SK-N-SH treated with all-trans-retinoic acid at 6 μM for 48 hours (cell line): ENCODE data around the gene NCKAP5.

Source experiments
- ATAC-seq: fragments of 200-7000 bp; cut with Tn5 transposase; 3 replicates; pipeline ENCODE4 v1.9.1; 2020; ENCODE audit warnings: mild to moderate bottlenecking, moderate library complexity
- BACH2 ChIP-seq: fragments of 250-450 bp; sonication (Bioruptor Pico); IDR thresholded peaks from 2 replicates; pipeline ENCODE4 v1.9.0; 2021; ENCODE audit warnings: mild to moderate bottlenecking, borderline replicate concordance
- CREB5 ChIP-seq: fragments of 250-450 bp; sonication (Bioruptor Pico); IDR thresholded peaks from 2 replicates; pipeline ENCODE4 v1.5.1; 2020; ENCODE audit warnings: low read depth, mild to moderate bottlenecking, moderate library complexity
- CSDC2 ChIP-seq: fragments of 250-450 bp; sonication (Bioruptor Pico); IDR thresholded peaks from 2 replicates; pipeline ENCODE4 v1.5.0; 2020; ENCODE audit warnings: mild to moderate bottlenecking, moderate library complexity
- CSRNP3 ChIP-seq: fragments of 250-450 bp; sonication (Bioruptor Pico); IDR thresholded peaks from 2 replicates; pipeline ENCODE4 v1.5.1; 2021; ENCODE audit warnings: mild to moderate bottlenecking, moderate library complexity
- ESRRG ChIP-seq: fragments of 250-450 bp; sonication (Bioruptor Pico); IDR thresholded peaks from 2 replicates; pipeline ENCODE4 v1.6.1; 2021; ENCODE audit warnings: mild to moderate bottlenecking
- GLIS3 ChIP-seq: fragments of 250-450 bp; sonication (Bioruptor Pico); IDR thresholded peaks from 2 replicates; pipeline ENCODE4 v1.5.0; 2020; ENCODE audit warnings: mild to moderate bottlenecking, moderate library complexity
- ISL1 ChIP-seq: fragments of 250-450 bp; sonication (Bioruptor Pico); IDR thresholded peaks from 2 replicates; pipeline ENCODE4 v2.1.2; 2022; ENCODE audit warnings: mild to moderate bottlenecking, moderate library complexity
- OSR1 ChIP-seq: fragments of 250-450 bp; sonication (Bioruptor Pico); IDR thresholded peaks from 2 replicates; pipeline ENCODE4 v1.8.0; 2022; ENCODE audit warnings: moderate library complexity, mild to moderate bottlenecking, inconsistent platforms
- RARB ChIP-seq: fragments of 250-450 bp; sonication (Bioruptor Pico); IDR thresholded peaks from 2 replicates; pipeline ENCODE4 v1.8.0; 2021; ENCODE audit warnings: mild to moderate bottlenecking, moderate library complexity
- SNAI2 ChIP-seq: fragments of 250-450 bp; sonication (Bioruptor Pico); IDR thresholded peaks from 2 replicates; pipeline ENCODE4 v1.5.0; 2020; ENCODE audit warnings: mild to moderate bottlenecking, moderate library complexity
- TCF4 ChIP-seq: fragments of 250-450 bp; sonication (Bioruptor Pico); IDR thresholded peaks from 2 replicates; pipeline ENCODE4 v1.8.0; 2021; ENCODE audit warnings: mild to moderate bottlenecking, moderate library complexity, borderline replicate concordance
- TOX ChIP-seq: fragments of 250-450 bp; sonication (Bioruptor Pico); IDR thresholded peaks from 2 replicates; pipeline ENCODE4 v1.8.0; 2021; ENCODE audit warnings: mild to moderate bottlenecking, moderate library complexity, borderline replicate concordance
- ZFP3 ChIP-seq: fragments of 250-450 bp; sonication (Bioruptor Pico); IDR thresholded peaks from 2 replicates; pipeline ENCODE4 v1.5.0; 2020; ENCODE audit warnings: mild to moderate bottlenecking, moderate library complexity
- ZNF565 ChIP-seq: fragments of 450-650 bp; formaldehyde crosslinking; conservative IDR thresholded peaks from 2 replicates; pipeline ENCODE4 v1.5.0; 2020; ENCODE audit warnings: low read depth, mild to moderate bottlenecking, moderate library complexity
- ZNF70 ChIP-seq: fragments of 450-650 bp; formaldehyde crosslinking; IDR thresholded peaks from 2 replicates; pipeline ENCODE4 v1.5.0; 2020; ENCODE audit warnings: mild to moderate bottlenecking, moderate library complexity
- ZNF8 ChIP-seq: fragments of 450-650 bp; formaldehyde crosslinking; IDR thresholded peaks from 2 replicates; pipeline ENCODE4 v1.5.0; 2020; ENCODE audit warnings: mild to moderate bottlenecking, moderate library complexity
- TF ChIP-seq, protein P1 (sequence below): fragments of 250-450 bp; sonication (Bioruptor Pico); IDR thresholded peaks from 2 replicates; pipeline ENCODE4 v1.8.0; 2021; ENCODE audit warnings: low read depth, mild to moderate bottlenecking, moderate library complexity, borderline replicate concordance
- TF ChIP-seq, protein P2 (sequence below): fragments of 250-450 bp; sonication (Bioruptor Pico); IDR thresholded peaks from 2 replicates; pipeline ENCODE4 v1.5.0; 2020; ENCODE audit warnings: mild to moderate bottlenecking, moderate library complexity

NCKAP5 gene

DNA sequence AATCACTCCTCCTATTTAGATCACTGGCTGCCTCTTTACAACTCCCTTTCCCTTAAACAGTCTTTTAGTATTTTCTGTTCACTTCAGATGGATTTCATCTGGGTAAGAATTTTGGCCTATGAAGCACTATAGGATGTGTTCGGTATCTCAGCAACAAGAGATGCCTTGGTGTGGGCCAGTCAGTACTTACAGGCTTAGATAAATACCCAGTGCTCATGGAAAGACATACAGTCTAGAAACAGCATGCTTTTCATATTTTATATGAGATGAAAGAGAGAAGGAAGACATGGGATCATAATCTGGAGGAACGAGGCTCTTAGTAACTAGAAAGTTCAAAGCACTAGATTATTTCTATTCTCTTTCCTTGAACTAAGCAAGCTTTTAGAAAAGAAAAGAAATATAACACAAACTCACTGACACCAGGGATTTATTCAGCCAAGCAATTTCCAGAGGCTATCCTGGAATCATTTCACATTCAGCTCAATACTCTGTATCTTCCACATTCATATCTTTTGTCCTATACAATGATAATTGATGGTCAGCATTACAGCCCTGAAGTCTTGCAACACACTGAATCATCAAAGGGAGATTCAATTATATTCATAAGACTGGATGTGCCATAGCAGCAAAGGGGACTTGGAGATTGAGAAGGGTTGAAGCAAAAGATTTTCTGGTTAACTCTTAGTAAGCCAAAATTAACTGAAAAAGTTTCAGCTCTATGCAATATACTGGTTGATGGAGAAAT is 489.4 kb downstream of the NCKAP5 start:
- no peak for TF ChIP-seq BACH2 (CRISPR knock-in tag)
- peak; percentile 30; the same call in 1 of the 2 replicates for TF ChIP-seq ISL1
- TF ChIP-seq, all 23 proteins: peak for 1
- ATAC-seq: no peak

DNA sequence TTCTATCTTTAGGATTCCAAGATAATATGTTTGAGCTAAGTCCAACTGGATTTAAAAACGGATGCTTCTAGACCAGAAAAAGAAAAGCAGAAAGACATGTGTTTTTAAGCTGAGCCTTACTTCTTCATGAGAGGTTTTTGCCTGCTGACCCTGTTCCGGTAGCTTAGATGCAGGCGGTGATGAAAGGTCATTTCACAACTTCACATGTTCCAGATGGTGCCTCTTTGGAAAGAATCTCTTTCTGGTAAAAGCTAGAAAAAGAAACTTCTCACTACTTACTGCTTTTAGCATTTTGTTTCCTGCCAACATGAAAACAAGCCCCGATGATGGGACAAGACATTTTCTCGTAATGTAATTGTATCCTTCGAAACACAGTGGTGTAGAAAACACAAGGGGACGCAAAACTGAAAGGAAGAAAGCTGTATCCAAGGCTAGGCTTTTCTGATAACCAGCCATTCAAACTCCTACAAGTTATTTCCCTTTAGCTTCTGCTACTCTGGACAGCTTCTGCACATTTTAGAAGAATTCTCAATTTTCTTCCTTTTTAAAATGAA is 490.9 kb downstream of the NCKAP5 start:
- TF ChIP-seq TCF4 (CRISPR knock-in tag) (no peak), TOX (no peak), ZNF8 (CRISPR knock-in tag) (no peak), CSDC2 (CRISPR knock-in tag) (no peak), RARB (CRISPR knock-in tag) (no peak), BACH2 (CRISPR knock-in tag) (no peak), CREB5 (CRISPR knock-in tag) (no peak), GLIS3 (CRISPR knock-in tag) (no peak)
- TF ChIP-seq, protein P1, sequence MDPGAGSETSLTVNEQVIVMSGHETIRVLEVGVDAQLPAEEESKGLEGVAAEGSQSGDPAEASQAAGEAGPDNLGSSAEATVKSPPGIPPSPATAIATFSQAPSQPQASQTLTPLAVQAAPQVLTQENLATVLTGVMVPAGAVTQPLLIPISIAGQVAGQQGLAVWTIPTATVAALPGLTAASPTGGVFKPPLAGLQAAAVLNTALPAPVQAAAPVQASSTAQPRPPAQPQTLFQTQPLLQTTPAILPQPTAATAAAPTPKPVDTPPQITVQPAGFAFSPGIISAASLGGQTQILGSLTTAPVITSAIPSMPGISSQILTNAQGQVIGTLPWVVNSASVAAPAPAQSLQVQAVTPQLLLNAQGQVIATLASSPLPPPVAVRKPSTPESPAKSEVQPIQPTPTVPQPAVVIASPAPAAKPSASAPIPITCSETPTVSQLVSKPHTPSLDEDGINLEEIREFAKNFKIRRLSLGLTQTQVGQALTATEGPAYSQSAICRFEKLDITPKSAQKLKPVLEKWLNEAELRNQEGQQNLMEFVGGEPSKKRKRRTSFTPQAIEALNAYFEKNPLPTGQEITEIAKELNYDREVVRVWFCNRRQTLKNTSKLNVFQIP (CRISPR knock-in tag): no peak
- ATAC-seq: no peak

DNA sequence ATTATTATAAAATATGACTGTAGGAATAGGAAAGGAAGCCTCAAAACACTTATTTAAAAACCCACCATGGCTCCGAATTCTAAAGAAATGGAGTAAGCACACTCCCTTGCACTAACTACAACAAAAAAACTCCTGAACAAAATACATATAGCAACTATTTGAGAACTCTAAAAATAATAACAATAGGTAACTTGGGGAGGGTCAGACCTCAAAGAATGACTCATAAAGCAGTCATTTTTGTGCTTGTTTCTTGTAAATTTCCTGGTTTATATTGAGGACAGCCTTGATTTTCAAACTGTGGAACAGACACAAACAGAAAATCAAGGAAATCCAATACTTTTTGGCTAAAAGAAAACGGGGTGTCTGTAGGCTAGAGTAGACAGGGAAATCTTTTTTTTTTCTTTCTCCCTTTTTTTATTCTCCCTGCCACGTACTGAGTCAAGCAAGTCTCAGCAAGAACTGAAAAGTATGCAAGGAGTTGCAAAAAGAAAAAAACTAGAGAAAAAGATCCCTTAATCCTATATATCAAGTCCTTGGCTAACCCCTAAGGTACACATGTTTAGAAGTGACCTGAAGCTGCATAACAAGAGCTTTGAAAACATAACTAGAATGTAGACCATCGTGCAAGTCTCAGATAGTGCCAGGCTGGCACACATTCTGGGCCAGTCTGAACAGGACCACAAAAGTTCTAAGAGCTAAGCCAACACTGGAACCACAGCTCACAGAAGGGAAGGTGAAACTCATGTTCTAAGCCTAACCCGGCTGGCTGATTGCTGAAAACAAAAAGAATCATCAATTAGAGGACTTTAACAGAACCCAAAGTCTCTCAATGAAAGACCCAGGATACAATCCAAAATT is 495.2 kb downstream of the NCKAP5 start:
- TF ChIP-seq TCF4 (CRISPR knock-in tag) (no peak), GLIS3 (CRISPR knock-in tag) (no peak), CSDC2 (CRISPR knock-in tag) (no peak), ZFP3 (no peak), TOX (no peak), ESRRG (no peak), CREB5 (CRISPR knock-in tag) (no peak)
- TF ChIP-seq, protein P2, sequence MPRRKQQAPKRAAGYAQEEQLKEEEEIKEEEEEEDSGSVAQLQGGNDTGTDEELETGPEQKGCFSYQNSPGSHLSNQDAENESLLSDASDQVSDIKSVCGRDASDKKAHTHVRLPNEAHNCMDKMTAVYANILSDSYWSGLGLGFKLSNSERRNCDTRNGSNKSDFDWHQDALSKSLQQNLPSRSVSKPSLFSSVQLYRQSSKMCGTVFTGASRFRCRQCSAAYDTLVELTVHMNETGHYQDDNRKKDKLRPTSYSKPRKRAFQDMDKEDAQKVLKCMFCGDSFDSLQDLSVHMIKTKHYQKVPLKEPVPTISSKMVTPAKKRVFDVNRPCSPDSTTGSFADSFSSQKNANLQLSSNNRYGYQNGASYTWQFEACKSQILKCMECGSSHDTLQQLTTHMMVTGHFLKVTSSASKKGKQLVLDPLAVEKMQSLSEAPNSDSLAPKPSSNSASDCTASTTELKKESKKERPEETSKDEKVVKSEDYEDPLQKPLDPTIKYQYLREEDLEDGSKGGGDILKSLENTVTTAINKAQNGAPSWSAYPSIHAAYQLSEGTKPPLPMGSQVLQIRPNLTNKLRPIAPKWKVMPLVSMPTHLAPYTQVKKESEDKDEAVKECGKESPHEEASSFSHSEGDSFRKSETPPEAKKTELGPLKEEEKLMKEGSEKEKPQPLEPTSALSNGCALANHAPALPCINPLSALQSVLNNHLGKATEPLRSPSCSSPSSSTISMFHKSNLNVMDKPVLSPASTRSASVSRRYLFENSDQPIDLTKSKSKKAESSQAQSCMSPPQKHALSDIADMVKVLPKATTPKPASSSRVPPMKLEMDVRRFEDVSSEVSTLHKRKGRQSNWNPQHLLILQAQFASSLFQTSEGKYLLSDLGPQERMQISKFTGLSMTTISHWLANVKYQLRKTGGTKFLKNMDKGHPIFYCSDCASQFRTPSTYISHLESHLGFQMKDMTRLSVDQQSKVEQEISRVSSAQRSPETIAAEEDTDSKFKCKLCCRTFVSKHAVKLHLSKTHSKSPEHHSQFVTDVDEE (CRISPR knock-in tag): no peak
- ATAC-seq: no peak

DNA sequence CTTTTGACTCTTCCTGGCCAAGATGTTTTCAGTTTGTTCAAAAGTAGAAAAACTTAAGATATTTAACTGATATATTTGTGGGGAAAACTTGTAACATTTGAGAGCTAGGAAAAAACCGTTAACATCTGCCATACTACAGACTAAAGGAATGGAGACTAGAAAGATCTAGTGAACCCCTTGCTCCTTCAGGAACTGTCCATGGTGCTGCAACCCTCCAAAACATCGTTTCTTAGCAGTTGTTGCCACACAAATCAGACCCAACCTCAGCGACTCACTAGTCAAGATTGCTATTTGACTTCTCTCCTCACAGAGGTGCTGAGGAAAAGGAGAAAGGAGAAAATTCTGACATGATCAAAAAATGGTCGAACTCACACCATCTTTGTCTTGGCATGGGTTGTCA is 504.5 kb downstream of the NCKAP5 start:
- ATAC-seq: no peak
- TF ChIP-seq SNAI2 (CRISPR knock-in tag) (peak; percentile 61; the same call in 1 of the 2 replicates), ZNF565 (CRISPR knock-in tag) (no peak)

- ATAC-seq: no peak
- TF ChIP-seq CSRNP3: no peak
- no peak for TF ChIP-seq SNAI2 (CRISPR knock-in tag)
- no peak for TF ChIP-seq OSR1 (CRISPR knock-in tag)
- no peak for TF ChIP-seq BACH2 (CRISPR knock-in tag)
- TF ChIP-seq ESRRG: no peak
- TF ChIP-seq ZNF70 (CRISPR knock-in tag): no peak
- TF ChIP-seq ZNF8 (CRISPR knock-in tag): no peak
- TF ChIP-seq, protein P1 (CRISPR knock-in tag): no peak
Measured at GRCh38 chr2:133062931-133063665, 505.2 kb downstream of the NCKAP5 start.
